ENCODE results near the gene NTF4.
A peak's percentile ranks its signal among the peaks of the same experiment; 100 is the strongest.

The NTF4 gene

GRCh38 chr19:49064768-49065611, at the start of gene NTF4:
NTF4 (minus strand) TSS chr19:49064818; CDS start chr19:49061997, 2,821 bp downstream.
- FAIRE-seq, result no peak
- no peak for DNase-seq (ENCODE audit: insufficient read length, low spot score)

- DNase-seq (ENCODE audit: insufficient read length, low spot score) (peak; percentile 95), FAIRE-seq (no peak)
Observed at GRCh38 chr19:49113762-49114629, 49.4 kb upstream of the NTF4 start, which contains the start of gene LIN7B. LIN7B (plus strand) TSS chr19:49114370; CDS start chr19:49114405, 35 bp downstream.

- FAIRE-seq, result no peak
Observed at GRCh38 chr19:49111218-49111998, 46.8 kb upstream of the NTF4 start.

GRCh38 chr19:49110567-49110966, 45.9 kb upstream of the NTF4 start:
- DNase-seq (ENCODE audit: insufficient read length, low spot score) (no peak), FAIRE-seq (no peak)

More at GRCh38 chr19:49111218-49111998, 46.8 kb upstream of the NTF4 start:
- no peak for DNase-seq (ENCODE audit: insufficient read length, low spot score)

GRCh38 chr19:49109569-49110233, 45.1 kb upstream of the NTF4 start:
- DNase-seq (ENCODE audit: insufficient read length, low spot score) (no peak), FAIRE-seq (no peak)

GRCh38 chr19:49109051-49109450, 44.4 kb upstream of the NTF4 start:
- no peak for FAIRE-seq
- DNase-seq (ENCODE audit: insufficient read length, low spot score), result no peak

GRCh38 chr19:49107625-49108459, 43.2 kb upstream of the NTF4 start:
- FAIRE-seq, result no peak
- DNase-seq (ENCODE audit: insufficient read length, low spot score), result no peak

GRCh38 chr19:49106648-49107135, 42.1 kb upstream of the NTF4 start:
- peak; percentile 63 for DNase-seq (ENCODE audit: insufficient read length, low spot score)
- peak; percentile 26 for FAIRE-seq

GRCh38 chr19:49104229-49104864, 39.7 kb upstream of the NTF4 start:
- FAIRE-seq (no peak), DNase-seq (ENCODE audit: insufficient read length, low spot score) (no peak)

- FAIRE-seq (no peak), DNase-seq (ENCODE audit: insufficient read length, low spot score) (no peak)
Observed at GRCh38 chr19:49103331-49104085, 38.9 kb upstream of the NTF4 start.

GRCh38 chr19:49102303-49102702, 37.7 kb upstream of the NTF4 start:
- FAIRE-seq (no peak), DNase-seq (ENCODE audit: insufficient read length, low spot score) (no peak)

GRCh38 chr19:49101160-49101559, 36.5 kb upstream of the NTF4 start:
- FAIRE-seq (no peak), DNase-seq (ENCODE audit: insufficient read length, low spot score) (no peak)

GRCh38 chr19:49098795-49099194, 34.2 kb upstream of the NTF4 start:
- FAIRE-seq, result no peak
- no peak for DNase-seq (ENCODE audit: insufficient read length, low spot score)

- FAIRE-seq (peak; percentile 88), DNase-seq (ENCODE audit: insufficient read length, low spot score) (peak; percentile 81)
Observed at GRCh38 chr19:49097453-49098288, 33.1 kb upstream of the NTF4 start.

- no peak for FAIRE-seq
- DNase-seq (ENCODE audit: insufficient read length, low spot score), result no peak
Observed at GRCh38 chr19:49094505-49095482, 30.2 kb upstream of the NTF4 start.

GRCh38 chr19:49092686-49093085, 28.1 kb upstream of the NTF4 start:
- no peak for FAIRE-seq
- DNase-seq (ENCODE audit: insufficient read length, low spot score), result no peak

Data from GM19239 (cell line).